Hepatocyte (in vitro differentiated cells): Measurements from ENCODE around the gene SH3PXD2A.

ENCODE experiments used
- EZH2 ChIP-seq: fragments of 200-600 bp; sonication (generic); IDR thresholded peaks from 2 replicates; pipeline ENCODE4 v1.6.1; 2016; ENCODE audit warnings: antibody characterized with exemption, mild to moderate bottlenecking, borderline replicate concordance
- EZH2phosphoT487 ChIP-seq: fragments of 200-600 bp; sonication (generic); IDR thresholded peaks from one replicate; pipeline ENCODE4 v1.6.1; 2018; ENCODE audit warnings: antibody characterized with exemption, mild to moderate bottlenecking, low read depth, moderate library complexity; ENCODE audit not compliant: unreplicated experiment, severe bottlenecking
- TF ChIP-seq, protein P1 (sequence below): fragments of 200-600 bp; sonication (generic); IDR thresholded peaks from 2 replicates; pipeline ENCODE4 v1.5.1; 2016; ENCODE audit warnings: antibody characterized with exemption, mild to moderate bottlenecking; ENCODE audit not compliant: poor library complexity

DNA sequence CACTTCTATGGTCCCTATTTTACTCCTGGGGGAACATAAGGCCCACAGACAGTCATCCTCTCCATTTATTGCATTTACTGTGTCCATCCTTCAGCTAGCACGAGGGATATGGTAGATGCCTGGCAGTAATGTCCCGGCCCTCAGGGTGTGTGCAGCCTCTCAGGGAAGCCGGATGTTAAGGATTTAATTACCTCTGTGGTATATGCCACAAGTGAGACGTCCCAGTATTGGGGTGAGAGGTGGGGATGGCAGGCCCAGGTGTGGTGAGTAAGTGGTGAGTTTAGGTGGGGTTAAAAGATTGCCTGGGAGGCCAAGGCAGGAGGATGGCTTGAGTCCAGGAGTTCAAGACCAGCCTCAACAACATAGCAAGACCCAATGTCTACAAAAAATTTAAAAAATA is 144.9 kb downstream of the SH3PXD2A start:
- TF ChIP-seq, protein P1, sequence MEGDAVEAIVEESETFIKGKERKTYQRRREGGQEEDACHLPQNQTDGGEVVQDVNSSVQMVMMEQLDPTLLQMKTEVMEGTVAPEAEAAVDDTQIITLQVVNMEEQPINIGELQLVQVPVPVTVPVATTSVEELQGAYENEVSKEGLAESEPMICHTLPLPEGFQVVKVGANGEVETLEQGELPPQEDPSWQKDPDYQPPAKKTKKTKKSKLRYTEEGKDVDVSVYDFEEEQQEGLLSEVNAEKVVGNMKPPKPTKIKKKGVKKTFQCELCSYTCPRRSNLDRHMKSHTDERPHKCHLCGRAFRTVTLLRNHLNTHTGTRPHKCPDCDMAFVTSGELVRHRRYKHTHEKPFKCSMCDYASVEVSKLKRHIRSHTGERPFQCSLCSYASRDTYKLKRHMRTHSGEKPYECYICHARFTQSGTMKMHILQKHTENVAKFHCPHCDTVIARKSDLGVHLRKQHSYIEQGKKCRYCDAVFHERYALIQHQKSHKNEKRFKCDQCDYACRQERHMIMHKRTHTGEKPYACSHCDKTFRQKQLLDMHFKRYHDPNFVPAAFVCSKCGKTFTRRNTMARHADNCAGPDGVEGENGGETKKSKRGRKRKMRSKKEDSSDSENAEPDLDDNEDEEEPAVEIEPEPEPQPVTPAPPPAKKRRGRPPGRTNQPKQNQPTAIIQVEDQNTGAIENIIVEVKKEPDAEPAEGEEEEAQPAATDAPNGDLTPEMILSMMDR = no peak
- TF ChIP-seq EZH2phosphoT487 (no peak), EZH2 (no peak)
